ENCODE results near the gene SLC8A2.

SLC8A2 gene

DNA sequence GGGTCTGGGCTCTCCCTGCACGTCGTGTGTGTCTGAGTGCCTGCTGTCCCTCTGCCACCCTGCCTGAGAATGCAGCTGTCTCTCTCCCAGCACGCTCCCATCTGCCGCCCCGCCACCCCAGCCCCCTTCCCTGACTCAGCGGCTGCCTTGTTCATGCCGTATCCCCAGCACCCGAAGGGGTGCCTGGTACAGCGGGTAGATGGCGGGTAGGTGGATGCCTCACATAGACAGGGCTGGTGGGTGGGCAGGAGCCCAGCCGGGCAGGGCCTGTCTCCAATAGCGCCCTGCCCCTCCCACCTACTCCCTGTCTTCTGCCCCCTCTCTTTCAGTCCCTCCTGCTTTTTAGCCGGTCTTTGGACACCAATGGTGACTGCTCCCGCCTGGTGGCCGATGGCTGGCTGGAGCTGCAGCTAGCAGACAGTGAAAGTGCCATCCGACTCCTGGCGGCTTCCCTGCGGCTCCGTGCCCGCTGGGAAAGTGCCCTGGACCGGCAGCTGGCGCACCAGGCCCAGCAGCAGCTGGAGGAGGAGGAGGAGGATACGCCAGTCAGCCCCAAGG lies 92.2 kb downstream of the SLC8A2 start:
- DNase-seq (ENCODE audit: low spot score): no peak
- TF ChIP-seq, protein P1, sequence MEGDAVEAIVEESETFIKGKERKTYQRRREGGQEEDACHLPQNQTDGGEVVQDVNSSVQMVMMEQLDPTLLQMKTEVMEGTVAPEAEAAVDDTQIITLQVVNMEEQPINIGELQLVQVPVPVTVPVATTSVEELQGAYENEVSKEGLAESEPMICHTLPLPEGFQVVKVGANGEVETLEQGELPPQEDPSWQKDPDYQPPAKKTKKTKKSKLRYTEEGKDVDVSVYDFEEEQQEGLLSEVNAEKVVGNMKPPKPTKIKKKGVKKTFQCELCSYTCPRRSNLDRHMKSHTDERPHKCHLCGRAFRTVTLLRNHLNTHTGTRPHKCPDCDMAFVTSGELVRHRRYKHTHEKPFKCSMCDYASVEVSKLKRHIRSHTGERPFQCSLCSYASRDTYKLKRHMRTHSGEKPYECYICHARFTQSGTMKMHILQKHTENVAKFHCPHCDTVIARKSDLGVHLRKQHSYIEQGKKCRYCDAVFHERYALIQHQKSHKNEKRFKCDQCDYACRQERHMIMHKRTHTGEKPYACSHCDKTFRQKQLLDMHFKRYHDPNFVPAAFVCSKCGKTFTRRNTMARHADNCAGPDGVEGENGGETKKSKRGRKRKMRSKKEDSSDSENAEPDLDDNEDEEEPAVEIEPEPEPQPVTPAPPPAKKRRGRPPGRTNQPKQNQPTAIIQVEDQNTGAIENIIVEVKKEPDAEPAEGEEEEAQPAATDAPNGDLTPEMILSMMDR (IDR thresholded peaks at IDR 0.05; ENCODE audit: extremely low read depth, missing control alignments): no peak

DNA sequence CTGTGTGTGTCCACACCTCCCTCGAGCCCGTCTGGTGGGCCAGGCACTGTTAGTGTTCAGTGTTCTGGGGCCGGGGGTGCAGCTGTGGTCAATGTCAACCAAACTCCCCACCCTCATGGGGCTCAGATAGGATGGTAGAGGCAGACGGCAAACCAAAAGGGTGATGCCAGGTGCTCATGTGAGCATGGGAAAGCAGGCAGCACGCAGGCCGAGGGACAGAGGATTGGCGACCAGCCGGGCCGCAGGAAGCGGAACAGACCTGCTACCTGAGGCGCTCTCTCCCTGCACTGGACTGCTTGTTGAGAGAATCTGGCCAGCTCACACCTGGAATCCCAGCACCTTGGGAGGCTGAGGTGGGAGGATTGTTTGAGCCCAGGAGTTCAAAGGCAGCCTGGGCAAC lies 93.4 kb downstream of the SLC8A2 start:
- no peak for DNase-seq (ENCODE audit: low spot score)
- TF ChIP-seq, protein P1 (IDR thresholded peaks at IDR 0.05; ENCODE audit: extremely low read depth, missing control alignments): no peak
